Measurements from ENCODE around the gene BCR. TPM values are rescaled to one million over a fixed set of nuclear protein-coding genes. Genes with fewer than 3 reads are reported as not detected.
"Not testable (repeated sequence)": the region's sequence is repeated elsewhere in the genome, so short reads cannot be mapped to it uniquely, and the experiment has no call there.

Gene BCR
- polyA plus RNA-seq, 1 donor (not counting 4 experiments of a cell fraction or from before 2014, with no cell fraction given): 25.8 TPM

DNA sequence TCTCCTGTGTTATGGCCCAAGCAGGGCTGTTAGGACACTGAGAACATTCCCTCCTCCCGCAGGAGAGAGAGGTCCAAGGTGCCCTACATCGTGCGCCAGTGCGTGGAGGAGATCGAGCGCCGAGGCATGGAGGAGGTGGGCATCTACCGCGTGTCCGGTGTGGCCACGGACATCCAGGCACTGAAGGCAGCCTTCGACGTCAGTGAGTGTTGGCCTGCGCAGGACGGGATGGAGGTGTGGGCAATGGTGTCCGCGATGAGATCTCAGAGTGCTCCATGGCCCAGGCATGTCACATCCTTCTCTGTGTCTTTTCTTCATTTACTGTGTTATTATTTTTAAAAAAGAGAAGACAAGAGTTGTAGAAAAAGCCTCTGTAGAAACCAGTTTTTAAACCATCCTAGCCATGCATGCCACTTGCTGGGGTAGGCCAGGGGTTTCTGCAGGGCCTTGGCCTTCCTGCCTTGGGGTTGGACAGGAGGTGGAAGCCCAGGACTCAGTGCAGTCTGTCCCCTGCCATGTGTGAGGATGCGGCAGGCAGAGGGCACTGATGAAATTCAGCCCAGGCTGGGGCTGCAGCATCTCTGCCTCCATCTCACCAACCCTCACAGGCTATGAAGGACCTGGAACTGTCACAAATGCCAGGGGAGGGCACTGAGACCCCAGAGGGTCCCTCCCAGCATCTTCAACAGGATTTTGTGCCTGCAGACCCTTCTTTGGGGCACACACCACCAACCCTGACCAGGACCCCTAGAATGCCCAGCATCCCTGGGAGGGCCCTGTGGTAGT lies 131.5 kb downstream of the BCR start:
- H3K9me3 ChIP-seq (ENCODE audit: control insufficient read depth, low read depth, low read length); H3K36me3 ChIP-seq (ENCODE audit: control insufficient read depth in 2 of 2, extremely low read depth in 1 of 2, insufficient read depth in 2 of 2, low read length in 2 of 2); H4K20me1 ChIP-seq (ENCODE audit: control insufficient read depth, extremely low read depth, insufficient read depth, low read length); H2AFZ ChIP-seq (ENCODE audit: control insufficient read depth, low read length); DNase-seq (ENCODE audit: low read depth, low spot score); dilution Hi-C loops (cut with MboI; ENCODE audit: extremely low pct_ligation_motif_present, low sequenced_read_pairs); H3K4me2 ChIP-seq (ENCODE audit: control insufficient read depth, extremely low read depth, insufficient read depth, low read depth, low read length); H3K4me1 ChIP-seq (ENCODE audit: control insufficient read depth, extremely low read depth, insufficient read depth, low read length); H3K4me3 ChIP-seq (ENCODE audit: control insufficient read depth in 2 of 3, extremely low read depth in 1 of 3, insufficient read depth in 2 of 3, low read depth in 1 of 3, low read length in 3 of 3); FAIRE-seq; H3K9ac ChIP-seq (ENCODE audit: control insufficient read depth, extremely low read depth, insufficient read depth, low read length); H3K79me2 ChIP-seq (ENCODE audit: control insufficient read depth, insufficient read depth, low read length); H3K27ac ChIP-seq (ENCODE audit: control insufficient read depth, insufficient read depth, low read length); H3K27me3 ChIP-seq (ENCODE audit: control insufficient read depth, extremely low read depth, insufficient read depth, low read length); H3K9me1 ChIP-seq (ENCODE audit: control insufficient read depth, extremely low read depth, insufficient read depth, low read length): not testable (repeated sequence)

DNA sequence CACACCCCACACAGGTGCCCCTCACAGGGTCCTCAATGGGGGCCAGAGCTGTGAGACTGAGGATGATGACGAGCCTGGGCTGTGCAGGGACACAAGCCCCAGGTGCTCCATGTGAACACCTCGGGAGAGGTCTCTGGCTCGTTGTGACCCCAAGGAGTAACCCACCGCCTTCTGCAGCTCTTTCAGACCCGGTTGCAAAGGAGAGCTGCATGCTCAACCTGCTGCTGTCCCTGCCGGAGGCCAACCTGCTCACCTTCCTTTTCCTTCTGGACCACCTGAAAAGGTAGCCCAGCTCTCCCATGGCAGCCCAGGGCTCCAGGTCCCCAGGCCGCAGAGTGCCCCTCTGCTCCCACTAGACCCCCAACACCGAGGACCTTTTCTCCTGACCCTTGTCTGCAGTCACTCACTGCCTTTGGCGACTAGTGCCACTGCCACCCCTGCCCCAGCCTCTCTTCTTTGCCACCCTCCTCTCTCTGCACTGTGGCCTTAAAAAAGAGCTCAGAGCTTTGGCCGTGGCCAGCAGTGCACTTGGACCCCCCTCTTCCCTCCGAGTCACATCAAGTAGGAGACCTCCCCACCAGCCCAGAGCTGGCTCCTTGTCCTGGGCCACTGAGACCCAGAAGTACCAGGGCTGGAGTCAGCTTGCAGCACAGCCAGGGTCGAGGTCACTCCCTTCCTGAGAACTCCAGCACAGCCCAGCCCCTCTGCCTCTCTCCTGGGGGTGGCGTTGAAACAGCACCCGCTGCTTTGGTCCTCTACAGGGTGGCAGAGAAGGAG lies 133.7 kb downstream of the BCR start:
- H3K79me2 ChIP-seq (ENCODE audit: control insufficient read depth, insufficient read depth, low read length): no peaks in the 10 kb centered on the region
- no peak overlapping the region for H2AFZ ChIP-seq (ENCODE audit: control insufficient read depth, low read length)
- peaks cover 3 to 7% of the 10 kb centered on the region in 2 experiments for H3K36me3 ChIP-seq (ENCODE audit: control insufficient read depth in 2 of 2, extremely low read depth in 1 of 2, insufficient read depth in 2 of 2, low read length in 2 of 2)
- H3K9me1 ChIP-seq (ENCODE audit: control insufficient read depth, extremely low read depth, insufficient read depth, low read length): no peaks in the 10 kb centered on the region
- DNase-seq (ENCODE audit: low read depth, low spot score): no peak
- TF ChIP-seq EZH2 (IDR thresholded peaks at IDR 0.05; ENCODE audit: low read length): no peak
- TF ChIP-seq, protein P1, sequence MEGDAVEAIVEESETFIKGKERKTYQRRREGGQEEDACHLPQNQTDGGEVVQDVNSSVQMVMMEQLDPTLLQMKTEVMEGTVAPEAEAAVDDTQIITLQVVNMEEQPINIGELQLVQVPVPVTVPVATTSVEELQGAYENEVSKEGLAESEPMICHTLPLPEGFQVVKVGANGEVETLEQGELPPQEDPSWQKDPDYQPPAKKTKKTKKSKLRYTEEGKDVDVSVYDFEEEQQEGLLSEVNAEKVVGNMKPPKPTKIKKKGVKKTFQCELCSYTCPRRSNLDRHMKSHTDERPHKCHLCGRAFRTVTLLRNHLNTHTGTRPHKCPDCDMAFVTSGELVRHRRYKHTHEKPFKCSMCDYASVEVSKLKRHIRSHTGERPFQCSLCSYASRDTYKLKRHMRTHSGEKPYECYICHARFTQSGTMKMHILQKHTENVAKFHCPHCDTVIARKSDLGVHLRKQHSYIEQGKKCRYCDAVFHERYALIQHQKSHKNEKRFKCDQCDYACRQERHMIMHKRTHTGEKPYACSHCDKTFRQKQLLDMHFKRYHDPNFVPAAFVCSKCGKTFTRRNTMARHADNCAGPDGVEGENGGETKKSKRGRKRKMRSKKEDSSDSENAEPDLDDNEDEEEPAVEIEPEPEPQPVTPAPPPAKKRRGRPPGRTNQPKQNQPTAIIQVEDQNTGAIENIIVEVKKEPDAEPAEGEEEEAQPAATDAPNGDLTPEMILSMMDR (optimal IDR thresholded peaks at IDR 0.05 in 1 of 3, IDR thresholded peaks at IDR 0.05 in 1 of 3, conservative IDR thresholded peaks at IDR 0.05 in 1 of 3; ENCODE audit: extremely low read depth in 1 of 3, insufficient read depth in 2 of 3, low read length in 3 of 3): no peak
- no peaks in the 10 kb centered on the region for H4K20me1 ChIP-seq (ENCODE audit: control insufficient read depth, extremely low read depth, insufficient read depth, low read length)
- no peak overlapping the region for H3K4me2 ChIP-seq (ENCODE audit: control insufficient read depth, extremely low read depth, insufficient read depth, low read depth, low read length)
- no peak overlapping the region for H3K9ac ChIP-seq (ENCODE audit: control insufficient read depth, extremely low read depth, insufficient read depth, low read length)
- no peak for FAIRE-seq
- peaks cover 3% of the 10 kb centered on the region for H3K4me1 ChIP-seq (ENCODE audit: control insufficient read depth, extremely low read depth, insufficient read depth, low read length)
- H3K27me3 ChIP-seq (ENCODE audit: control insufficient read depth, extremely low read depth, insufficient read depth, low read length): no peaks in the 10 kb centered on the region
- H3K9me3 ChIP-seq (ENCODE audit: control insufficient read depth, low read depth, low read length): no peaks in the 10 kb centered on the region
- H3K27ac ChIP-seq (ENCODE audit: control insufficient read depth, insufficient read depth, low read length): no peak overlapping the region
- H3K4me3 ChIP-seq (ENCODE audit: control insufficient read depth in 2 of 3, extremely low read depth in 1 of 3, insufficient read depth in 2 of 3, low read depth in 1 of 3, low read length in 3 of 3): no peak overlapping the region
- dilution Hi-C loops (cut with MboI; ENCODE audit: extremely low pct_ligation_motif_present, low sequenced_read_pairs): no loop called here
